Ishikawa (cell line): ENCODE measurements around the gene PIH1D1.

Experiments used
- CEBPB ChIP-seq: IDR thresholded peaks from 2 replicates; pipeline ENCODE4 v1.6.1; 2012
- CREB1 ChIP-seq: IDR thresholded peaks from 2 replicates; pipeline ENCODE4 v1.6.1; 2012; ENCODE audit warnings: low read depth
- EGR1 ChIP-seq: IDR thresholded peaks from 2 replicates; pipeline ENCODE4 v1.6.1; 2012
- EP300 ChIP-seq: IDR thresholded peaks from 2 replicates; pipeline ENCODE4 v1.6.1; 2012; ENCODE audit warnings: borderline replicate concordance
- FOXM1 ChIP-seq: IDR thresholded peaks from 2 replicates; pipeline ENCODE4 v1.6.1; 2012; ENCODE audit warnings: low read depth, borderline replicate concordance
- NFIC ChIP-seq: IDR thresholded peaks from 2 replicates; pipeline ENCODE4 v1.6.1; 2012
- RAD21 ChIP-seq: IDR thresholded peaks from 2 replicates; pipeline ENCODE4 v1.6.1; 2012; ENCODE audit warnings: low read depth
- TAF1 ChIP-seq: IDR thresholded peaks from 2 replicates; pipeline ENCODE4 v1.6.1; 2012; ENCODE audit warnings: low read depth, mild to moderate bottlenecking
- TCF12 ChIP-seq: IDR thresholded peaks from 2 replicates; pipeline ENCODE4 v1.6.1; 2012; ENCODE audit warnings: low read depth
- TEAD4 ChIP-seq: IDR thresholded peaks from 2 replicates; pipeline ENCODE4 v1.6.1; 2012
- YY1 ChIP-seq: IDR thresholded peaks from 2 replicates; pipeline ENCODE4 v1.6.1; 2012; ENCODE audit warnings: low read depth
- ZBTB7A ChIP-seq: IDR thresholded peaks from 2 replicates; pipeline ENCODE4 v1.6.1; 2012; ENCODE audit warnings: low read depth
- TF ChIP-seq, protein P1 (sequence below): IDR thresholded peaks from 2 replicates; pipeline ENCODE4 v1.6.1; 2012
- TF ChIP-seq, protein P2 (sequence below): IDR thresholded peaks from 2 replicates; pipeline ENCODE4 v1.6.1; 2012; ENCODE audit warnings: low read depth, mild to moderate bottlenecking
- TF ChIP-seq, protein P3 (sequence below): IDR thresholded peaks from 2 replicates; pipeline ENCODE4 v1.6.1; 2012

Gene PIH1D1

DNA sequence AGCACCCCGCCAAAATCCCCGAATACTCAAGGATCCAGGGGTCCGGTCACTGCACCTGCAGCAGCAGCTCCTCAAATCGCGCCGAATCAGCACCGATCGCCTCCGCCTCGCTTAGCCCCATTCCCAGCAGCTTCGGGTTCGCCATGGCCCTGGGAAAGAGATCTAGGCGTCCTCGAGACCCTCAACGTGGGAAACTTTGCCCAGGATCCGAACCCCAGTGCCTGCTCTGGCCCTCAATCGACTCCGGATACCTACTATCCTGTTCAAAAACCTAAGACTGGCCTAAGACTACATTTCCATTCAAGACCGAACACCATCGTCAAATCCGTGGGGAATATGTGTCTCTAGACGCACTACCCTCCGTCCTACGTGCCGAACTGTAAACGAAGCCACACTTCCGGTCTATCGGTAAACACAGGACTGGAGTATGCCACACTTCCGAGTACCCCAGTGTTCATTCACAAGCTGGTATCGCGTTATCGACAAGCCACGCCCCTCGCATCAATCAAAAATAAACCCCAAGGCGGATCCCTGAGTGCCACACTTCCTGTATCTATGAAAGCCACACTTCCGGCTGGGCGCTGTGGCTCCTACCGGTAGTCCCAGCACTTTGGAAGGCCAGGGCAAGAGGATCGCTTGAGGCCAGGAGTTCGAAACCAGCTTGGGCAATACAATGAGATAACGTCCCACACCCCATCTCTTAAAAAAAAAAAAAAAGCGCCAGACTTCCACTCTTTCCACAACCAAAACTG lies at the start of gene PIH1D1:
Gene PIH1D1 (minus strand): TSS at position 385 of the 752 bp plus-strand sequence. CDS start 240 bp downstream, at position 145.
- TF ChIP-seq EP300: no peak
- peak; percentile 71; the same call in 1 of the 2 replicates for TF ChIP-seq TAF1
- TF ChIP-seq, protein P1, sequence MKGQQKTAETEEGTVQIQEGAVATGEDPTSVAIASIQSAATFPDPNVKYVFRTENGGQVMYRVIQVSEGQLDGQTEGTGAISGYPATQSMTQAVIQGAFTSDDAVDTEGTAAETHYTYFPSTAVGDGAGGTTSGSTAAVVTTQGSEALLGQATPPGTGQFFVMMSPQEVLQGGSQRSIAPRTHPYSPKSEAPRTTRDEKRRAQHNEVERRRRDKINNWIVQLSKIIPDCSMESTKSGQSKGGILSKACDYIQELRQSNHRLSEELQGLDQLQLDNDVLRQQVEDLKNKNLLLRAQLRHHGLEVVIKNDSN: no peak
- TF ChIP-seq FOXM1: no peak; the same call in 1 of the 2 replicates
- TF ChIP-seq ZBTB7A: no peak
- TF ChIP-seq, protein P2, sequence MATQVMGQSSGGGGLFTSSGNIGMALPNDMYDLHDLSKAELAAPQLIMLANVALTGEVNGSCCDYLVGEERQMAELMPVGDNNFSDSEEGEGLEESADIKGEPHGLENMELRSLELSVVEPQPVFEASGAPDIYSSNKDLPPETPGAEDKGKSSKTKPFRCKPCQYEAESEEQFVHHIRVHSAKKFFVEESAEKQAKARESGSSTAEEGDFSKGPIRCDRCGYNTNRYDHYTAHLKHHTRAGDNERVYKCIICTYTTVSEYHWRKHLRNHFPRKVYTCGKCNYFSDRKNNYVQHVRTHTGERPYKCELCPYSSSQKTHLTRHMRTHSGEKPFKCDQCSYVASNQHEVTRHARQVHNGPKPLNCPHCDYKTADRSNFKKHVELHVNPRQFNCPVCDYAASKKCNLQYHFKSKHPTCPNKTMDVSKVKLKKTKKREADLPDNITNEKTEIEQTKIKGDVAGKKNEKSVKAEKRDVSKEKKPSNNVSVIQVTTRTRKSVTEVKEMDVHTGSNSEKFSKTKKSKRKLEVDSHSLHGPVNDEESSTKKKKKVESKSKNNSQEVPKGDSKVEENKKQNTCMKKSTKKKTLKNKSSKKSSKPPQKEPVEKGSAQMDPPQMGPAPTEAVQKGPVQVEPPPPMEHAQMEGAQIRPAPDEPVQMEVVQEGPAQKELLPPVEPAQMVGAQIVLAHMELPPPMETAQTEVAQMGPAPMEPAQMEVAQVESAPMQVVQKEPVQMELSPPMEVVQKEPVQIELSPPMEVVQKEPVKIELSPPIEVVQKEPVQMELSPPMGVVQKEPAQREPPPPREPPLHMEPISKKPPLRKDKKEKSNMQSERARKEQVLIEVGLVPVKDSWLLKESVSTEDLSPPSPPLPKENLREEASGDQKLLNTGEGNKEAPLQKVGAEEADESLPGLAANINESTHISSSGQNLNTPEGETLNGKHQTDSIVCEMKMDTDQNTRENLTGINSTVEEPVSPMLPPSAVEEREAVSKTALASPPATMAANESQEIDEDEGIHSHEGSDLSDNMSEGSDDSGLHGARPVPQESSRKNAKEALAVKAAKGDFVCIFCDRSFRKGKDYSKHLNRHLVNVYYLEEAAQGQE: no peak
- no peak for TF ChIP-seq TEAD4
- TF ChIP-seq RAD21: no peak
- TF ChIP-seq YY1: peak; percentile 3; the same call in 1 of the 2 replicates
- TF ChIP-seq, protein P3, sequence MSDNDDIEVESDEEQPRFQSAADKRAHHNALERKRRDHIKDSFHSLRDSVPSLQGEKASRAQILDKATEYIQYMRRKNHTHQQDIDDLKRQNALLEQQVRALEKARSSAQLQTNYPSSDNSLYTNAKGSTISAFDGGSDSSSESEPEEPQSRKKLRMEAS: peak; percentile 70
- TF ChIP-seq EGR1: no peak

DNA sequence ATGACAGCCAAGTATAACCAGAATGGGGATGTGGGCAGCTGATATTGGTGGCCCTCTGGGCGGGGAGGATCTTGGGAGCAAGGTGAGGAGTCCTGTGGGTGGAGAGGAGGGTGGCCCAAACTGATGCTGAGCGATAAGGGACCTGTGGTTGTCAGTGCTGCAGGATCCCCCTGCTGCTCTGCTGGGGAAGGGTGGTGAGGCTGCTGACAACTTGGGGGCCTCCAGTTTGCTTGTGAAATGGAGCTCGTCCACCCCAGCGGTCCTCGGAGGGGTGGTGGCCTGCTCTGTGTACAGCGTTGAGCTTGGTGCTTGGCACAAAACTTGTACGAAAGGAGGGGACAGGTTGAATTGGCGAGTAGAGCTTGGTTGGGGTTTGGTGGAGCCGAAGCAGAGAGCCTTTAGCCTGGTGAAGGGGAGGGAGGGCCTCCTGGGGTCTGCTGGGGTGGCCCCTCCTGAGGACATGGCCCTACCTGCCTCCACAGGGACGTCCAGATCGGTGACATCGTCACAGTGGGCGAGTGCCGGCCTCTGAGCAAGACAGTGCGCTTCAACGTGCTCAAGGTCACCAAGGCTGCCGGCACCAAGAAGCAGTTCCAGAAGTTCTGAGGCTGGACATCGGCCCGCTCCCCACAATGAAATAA lies 47.5 kb upstream of the PIH1D1 start:
- no peak for TF ChIP-seq FOXM1
- TF ChIP-seq, protein P3: no peak
- no peak for TF ChIP-seq TEAD4
- no peak for TF ChIP-seq EGR1
- no peak for TF ChIP-seq RAD21
- TF ChIP-seq, protein P1: no peak
- no peak for TF ChIP-seq YY1
- no peak for TF ChIP-seq CREB1
- TF ChIP-seq, protein P2: no peak

DNA sequence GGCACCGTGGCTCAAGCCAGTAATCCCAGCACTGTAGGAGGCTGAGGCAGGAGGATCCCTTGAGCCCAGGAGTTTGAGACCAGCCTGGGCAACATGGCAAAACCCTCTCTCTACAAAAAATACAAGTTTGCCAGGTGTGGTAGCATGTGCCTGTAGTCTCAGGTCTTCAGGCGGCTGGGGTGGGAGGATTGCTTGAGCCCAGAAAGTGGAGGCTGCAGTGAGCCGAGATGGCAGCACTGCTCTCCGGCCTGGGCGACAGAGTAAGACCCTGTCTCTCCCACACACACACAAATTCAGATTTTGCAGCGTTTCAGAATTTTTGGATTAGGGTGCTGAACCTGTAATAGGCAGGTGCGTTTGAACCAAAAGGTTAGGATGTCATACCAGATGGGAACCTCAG lies 46.9 kb upstream of the PIH1D1 start:
- TF ChIP-seq YY1 (no peak), ZBTB7A (no peak), TAF1 (no peak), EP300 (no peak), RAD21 (no peak), FOXM1 (no peak), CREB1 (no peak), TCF12 (no peak), EGR1 (no peak), TEAD4 (no peak), CEBPB (no peak)
- TF ChIP-seq, protein P2: no peak
- TF ChIP-seq, protein P1: no peak

DNA sequence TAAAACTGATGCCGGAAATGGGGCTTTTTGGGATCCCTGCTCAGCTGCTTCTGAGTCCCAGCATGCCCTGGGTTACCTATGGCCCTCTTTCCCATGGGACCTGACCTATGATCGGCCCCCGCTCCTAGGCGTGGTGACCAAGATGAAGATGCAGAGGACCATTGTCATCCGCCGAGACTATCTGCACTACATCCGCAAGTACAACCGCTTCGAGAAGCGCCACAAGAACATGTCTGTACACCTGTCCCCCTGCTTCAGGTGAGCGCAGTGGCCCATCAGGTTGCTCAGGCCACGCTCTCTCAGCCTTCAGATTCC lies 46.1 kb upstream of the PIH1D1 start:
- no peak for TF ChIP-seq CREB1
- TF ChIP-seq, protein P2: no peak
- no peak for TF ChIP-seq TEAD4
- no peak for TF ChIP-seq FOXM1
- no peak for TF ChIP-seq EP300
- TF ChIP-seq TCF12: no peak
- TF ChIP-seq CEBPB: no peak
- no peak for TF ChIP-seq TAF1
- no peak for TF ChIP-seq YY1
- TF ChIP-seq, protein P1: no peak
- TF ChIP-seq, protein P3: no peak
- no peak for TF ChIP-seq RAD21
- TF ChIP-seq ZBTB7A: no peak
- no peak for TF ChIP-seq NFIC
- no peak for TF ChIP-seq EGR1
